GM21360 (cell line): ENCODE measurements around the gene GLUD1.
"Not testable (repeated sequence)": the region's sequence is repeated elsewhere in the genome, so short reads cannot be mapped to it uniquely, and the experiment has no call there.

Source experiments
- ATAC-seq: cut with Tn5 transposase; IDR thresholded peaks from one replicate; pipeline ENCODE4 v1.9.1; 2021; ENCODE audit warnings: mild to moderate bottlenecking, moderate library complexity; ENCODE audit not compliant: unreplicated experiment

Gene GLUD1

DNA sequence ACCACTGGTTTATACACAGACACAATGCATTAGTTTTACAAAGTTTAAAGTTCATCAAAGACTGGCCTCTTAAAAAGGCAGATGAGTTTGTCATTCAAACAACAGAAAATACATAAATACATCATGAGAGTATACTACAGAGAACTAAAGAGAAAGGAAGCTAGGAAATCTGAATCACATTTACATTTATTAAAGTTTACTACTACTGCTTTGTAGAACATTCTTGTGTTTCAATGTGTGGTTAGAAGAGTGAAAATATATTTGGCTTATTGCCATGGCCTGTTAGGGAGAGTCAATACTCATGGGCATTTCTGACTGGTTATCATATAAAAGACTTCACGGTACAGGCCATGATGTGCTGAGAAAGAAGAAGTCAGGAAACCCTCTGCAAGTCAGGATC is 87.5 kb downstream of the GLUD1 start:
- not testable (repeated sequence) for ATAC-seq

DNA sequence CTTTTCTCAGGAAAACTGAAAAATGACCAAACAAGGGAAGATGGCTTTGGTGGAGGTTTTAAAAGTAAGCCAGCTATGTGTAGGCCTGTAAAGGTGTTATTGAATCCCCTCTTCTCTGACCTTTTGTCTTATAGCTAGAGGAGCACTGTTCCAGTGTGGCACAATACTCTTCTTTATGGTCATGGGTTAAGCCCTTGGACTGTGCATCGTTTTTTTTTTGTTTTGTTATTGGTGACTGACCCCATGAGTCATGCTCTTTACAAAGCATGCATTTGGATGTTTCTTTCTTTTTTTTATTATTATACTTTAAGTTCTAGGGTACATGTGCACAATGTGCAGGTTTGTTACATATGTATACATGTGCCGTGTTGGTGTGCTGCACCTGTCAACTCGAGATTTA is 94.2 kb downstream of the GLUD1 start:
- no peak for ATAC-seq
